IPS-18a (cell line): Measurements from ENCODE around the gene FNBP1.

Experiments
- H3K27ac ChIP-seq: one replicate; pipeline ENCODE4 v1.5.1; 2013; ENCODE audit warnings: low read length
- H3K27me3 ChIP-seq: one replicate; pipeline ENCODE4 v1.6.1; 2013; ENCODE audit warnings: mild to moderate bottlenecking, low read length; ENCODE audit not compliant: control insufficient read depth, insufficient read depth
- H3K36me3 ChIP-seq: one replicate; pipeline ENCODE4 v1.6.1; 2013; ENCODE audit warnings: low read depth, low read length; ENCODE audit not compliant: control insufficient read depth
- H3K4me1 ChIP-seq: one replicate; pipeline ENCODE4 v1.6.1; 2013; ENCODE audit warnings: low read depth, low read length; ENCODE audit not compliant: control insufficient read depth
- H3K4me3 ChIP-seq: one replicate; pipeline ENCODE4 v1.5.1; 2013; ENCODE audit warnings: low read length
- H3K9ac ChIP-seq: one replicate; pipeline ENCODE4 v1.6.1; 2013; ENCODE audit warnings: mild to moderate bottlenecking, low read length, moderate library complexity
- H3K9me3 ChIP-seq: one replicate; pipeline ENCODE4 v1.6.1; 2013; ENCODE audit warnings: low read depth, low read length; ENCODE audit not compliant: control insufficient read depth

Gene FNBP1

DNA sequence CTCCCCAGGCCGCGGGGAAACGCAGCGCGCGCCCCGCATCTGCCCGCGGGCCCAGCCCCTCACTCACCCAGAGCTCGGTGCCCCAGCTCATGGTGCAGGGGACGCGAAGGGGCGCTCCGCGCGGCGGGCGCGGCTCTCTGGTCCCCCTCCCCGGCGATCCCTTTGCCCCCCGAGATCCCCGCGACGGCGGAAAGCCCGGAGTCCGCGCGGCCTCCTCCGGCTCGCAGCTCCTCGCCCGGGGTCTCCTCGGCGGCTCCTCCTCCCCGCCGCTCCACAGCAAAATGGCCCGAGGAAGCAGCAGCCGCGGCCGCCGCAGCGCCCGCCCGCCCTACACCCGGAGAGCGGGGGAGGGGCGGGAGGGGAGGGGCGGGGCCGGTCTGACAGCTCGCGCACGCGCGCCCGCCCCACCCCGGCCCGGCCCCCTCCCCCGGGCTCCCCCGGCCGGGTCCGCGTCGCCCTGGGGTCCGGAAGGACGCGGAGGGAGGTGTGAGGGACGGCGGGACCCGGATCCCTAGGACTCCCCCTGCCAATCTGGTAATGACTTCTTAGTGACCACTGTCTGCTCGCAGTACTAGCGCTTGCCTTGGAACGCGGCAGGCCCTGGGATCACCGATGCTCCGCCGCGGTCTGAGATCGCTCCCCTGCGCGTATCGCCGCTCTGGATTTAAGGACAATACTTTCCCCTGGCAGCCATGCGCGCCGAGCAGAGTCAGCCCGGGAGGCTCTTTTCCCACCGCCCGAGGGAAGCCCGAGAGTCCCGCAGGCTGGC is at the start of gene FNBP1:
TSS of gene FNBP1 (minus strand) at position 305 of the 769 bp plus-strand sequence. CDS start at position 91, 214 bp downstream.
- H3K4me3 ChIP-seq: peak within 1 kb of the TSS; percentile 91
- peaks cover 14% of the 10 kb centered on the region for H3K4me1 ChIP-seq

GRCh38 chr9:130090915-130091314 is 47.9 kb upstream of the FNBP1 start:
- peaks cover 33% of the 10 kb centered on the region for H3K36me3 ChIP-seq
- H3K9me3 ChIP-seq: no peaks in the 10 kb centered on the region
- no peaks in the 10 kb centered on the region for H3K27me3 ChIP-seq
- no peaks in the 10 kb centered on the region for H3K4me1 ChIP-seq
- H3K27ac ChIP-seq: no peak overlapping the region
- H3K4me3 ChIP-seq: no peak overlapping the region
- no peak overlapping the region for H3K9ac ChIP-seq

More for the DNA sequence above, at the start of gene FNBP1:
- no peaks in the 10 kb centered on the region for H3K9me3 ChIP-seq
- H3K9ac ChIP-seq: peak within 1 kb of the TSS; percentile 65
- H3K27ac ChIP-seq: no peak within 1 kb of the TSS
- H3K27me3 ChIP-seq: peaks cover 27% of the 10 kb centered on the region
- H3K36me3 ChIP-seq: no peaks in the 10 kb centered on the region

DNA sequence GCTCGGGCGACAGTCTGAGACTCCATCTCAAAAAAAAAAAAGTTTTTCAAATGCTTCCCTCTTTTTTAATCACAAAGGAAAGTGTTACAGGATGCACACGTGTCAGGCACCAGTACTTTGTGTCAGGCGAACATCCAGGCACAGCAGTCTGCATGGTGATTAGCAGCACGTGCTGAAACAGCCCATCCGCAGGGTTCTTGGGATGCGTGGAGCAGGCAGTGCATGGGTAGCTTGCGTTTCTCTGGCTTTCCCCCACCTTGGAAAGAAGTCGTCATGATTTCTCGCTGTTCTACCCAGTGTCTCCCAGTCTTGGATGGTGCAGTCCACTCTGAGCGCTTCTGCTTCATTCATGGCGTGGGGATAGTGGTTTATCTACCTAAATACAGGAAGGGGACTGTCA is 46.2 kb upstream of the FNBP1 start:
- Histone ChIP-seq H3K36me3 (peaks cover 28% of the 10 kb centered on the region), H3K27ac (no peak overlapping the region), H3K4me1 (no peaks in the 10 kb centered on the region), H3K9me3 (no peaks in the 10 kb centered on the region), H3K4me3 (no peak overlapping the region), H3K9ac (no peak overlapping the region), H3K27me3 (no peaks in the 10 kb centered on the region)

DNA sequence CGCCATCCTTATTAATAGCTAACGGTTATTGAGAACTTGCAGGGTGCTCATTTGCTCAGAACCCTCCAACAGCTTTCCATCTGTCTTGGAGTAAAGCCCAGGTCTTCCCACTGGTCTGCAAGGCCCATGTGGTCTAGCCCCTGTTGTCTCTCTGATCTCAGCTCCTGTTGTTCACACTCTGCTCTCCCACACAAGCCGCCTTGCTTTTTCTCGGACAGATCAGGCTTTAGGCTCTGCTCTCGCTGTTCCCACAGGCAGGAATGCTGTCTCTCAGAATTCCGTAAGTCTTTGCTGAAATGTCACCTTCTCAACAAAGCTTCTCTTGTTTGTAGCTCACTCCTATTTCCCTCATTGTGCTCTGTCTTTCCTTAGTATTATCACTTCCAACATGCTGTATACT is 45.1 kb upstream of the FNBP1 start:
- no peak overlapping the region for H3K4me3 ChIP-seq
- H3K4me1 ChIP-seq: no peaks in the 10 kb centered on the region
- H3K27me3 ChIP-seq: no peaks in the 10 kb centered on the region
- no peak overlapping the region for H3K9ac ChIP-seq
- H3K9me3 ChIP-seq: no peaks in the 10 kb centered on the region
- peaks cover 32% of the 10 kb centered on the region for H3K36me3 ChIP-seq
- no peak overlapping the region for H3K27ac ChIP-seq

- Histone ChIP-seq H3K36me3 (peaks cover 33% of the 10 kb centered on the region), H3K4me1 (no peaks in the 10 kb centered on the region), H3K27ac (no peak overlapping the region), H3K4me3 (no peak overlapping the region), H3K9me3 (no peaks in the 10 kb centered on the region), H3K9ac (no peak overlapping the region), H3K27me3 (no peaks in the 10 kb centered on the region)
Observed at GRCh38 chr9:130084337-130084736, 41.3 kb upstream of the FNBP1 start.

GRCh38 chr9:130078547-130078946 is 35.6 kb upstream of the FNBP1 start:
- H3K27ac ChIP-seq: no peak overlapping the region
- H3K9ac ChIP-seq: no peak overlapping the region
- no peaks in the 10 kb centered on the region for H3K27me3 ChIP-seq
- no peaks in the 10 kb centered on the region for H3K4me1 ChIP-seq
- H3K36me3 ChIP-seq: peaks cover 40% of the 10 kb centered on the region
- no peak overlapping the region for H3K4me3 ChIP-seq
- no peaks in the 10 kb centered on the region for H3K9me3 ChIP-seq

GRCh38 chr9:130073373-130073772 is 30.4 kb upstream of the FNBP1 start:
- Histone ChIP-seq H3K4me1 (peaks cover 7% of the 10 kb centered on the region), H3K27ac (no peak overlapping the region)

GRCh38 chr9:130072515-130073235 is 29.7 kb upstream of the FNBP1 start:
- no peak overlapping the region for H3K27ac ChIP-seq
- no peaks in the 10 kb centered on the region for H3K27me3 ChIP-seq
- H3K4me1 ChIP-seq: peaks cover 7% of the 10 kb centered on the region
- H3K36me3 ChIP-seq: peaks cover 13% of the 10 kb centered on the region
- H3K9me3 ChIP-seq: no peaks in the 10 kb centered on the region
- no peak overlapping the region for H3K9ac ChIP-seq
- H3K4me3 ChIP-seq: no peak overlapping the region

More at GRCh38 chr9:130073373-130073772, 30.4 kb upstream of the FNBP1 start:
- Histone ChIP-seq H3K27me3 (no peaks in the 10 kb centered on the region), H3K9ac (no peak overlapping the region), H3K4me3 (no peak overlapping the region), H3K9me3 (no peaks in the 10 kb centered on the region), H3K36me3 (peaks cover 18% of the 10 kb centered on the region)

- no peak overlapping the region for H3K27ac ChIP-seq
- peaks cover 7% of the 10 kb centered on the region for H3K4me1 ChIP-seq
- H3K36me3 ChIP-seq: no peaks in the 10 kb centered on the region
- H3K9me3 ChIP-seq: no peaks in the 10 kb centered on the region
- H3K4me3 ChIP-seq: no peak overlapping the region
- H3K27me3 ChIP-seq: no peaks in the 10 kb centered on the region
- H3K9ac ChIP-seq: no peak overlapping the region
Observed at GRCh38 chr9:130069048-130069447, 26.1 kb upstream of the FNBP1 start.

GRCh38 chr9:130064621-130065020 is 21.6 kb upstream of the FNBP1 start:
- H3K9me3 ChIP-seq: no peaks in the 10 kb centered on the region
- no peak overlapping the region for H3K9ac ChIP-seq
- H3K36me3 ChIP-seq: no peaks in the 10 kb centered on the region
- H3K4me1 ChIP-seq: no peaks in the 10 kb centered on the region
- no peaks in the 10 kb centered on the region for H3K27me3 ChIP-seq
- H3K4me3 ChIP-seq: no peak overlapping the region
- H3K27ac ChIP-seq: no peak overlapping the region

DNA sequence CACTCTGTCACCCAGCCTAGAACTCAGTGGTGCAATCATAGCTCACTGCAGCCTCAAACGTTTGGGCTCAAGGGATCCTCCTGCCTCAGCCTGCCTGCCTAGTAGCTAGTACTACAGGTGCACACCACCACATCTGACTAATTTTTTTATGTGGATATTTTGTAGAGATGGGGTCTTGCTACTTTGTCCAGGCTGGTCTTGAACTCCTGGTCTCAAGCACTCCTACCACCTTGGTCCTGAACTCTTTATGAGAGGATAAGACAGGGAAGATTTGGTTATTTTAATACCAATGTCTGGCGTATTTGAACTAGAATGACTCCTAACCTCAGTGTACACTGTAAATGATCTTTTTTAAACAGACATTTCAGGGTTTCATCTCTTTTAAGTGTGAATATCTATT is 19.8 kb upstream of the FNBP1 start:
- Histone ChIP-seq H3K4me1 (no peaks in the 10 kb centered on the region), H3K9me3 (no peaks in the 10 kb centered on the region), H3K4me3 (no peak overlapping the region), H3K27ac (no peak overlapping the region), H3K9ac (no peak overlapping the region), H3K36me3 (no peaks in the 10 kb centered on the region), H3K27me3 (no peaks in the 10 kb centered on the region)
